ENCODE results near the gene POLR2J3.
"Not testable (repeated sequence)": the region's sequence is repeated elsewhere in the genome, so short reads cannot be mapped to it uniquely, and the experiment has no call there.

The POLR2J3 gene

GRCh38 chr7:102609734-102610133, 37.4 kb upstream of the POLR2J3 start:
- H3K27me3 ChIP-seq (replicated peaks; ENCODE audit: control insufficient read depth, insufficient read depth, low read length); H3K4me1 ChIP-seq (ENCODE audit: control insufficient read depth, insufficient read depth, low read length); H3K9me3 ChIP-seq (ENCODE audit: control insufficient read depth, low read length); H3K4me3 ChIP-seq (ENCODE audit: low read length); H3K9ac ChIP-seq (ENCODE audit: low read length); DNase-seq (ENCODE audit: low read depth); H3K36me3 ChIP-seq (ENCODE audit: control insufficient read depth, insufficient read depth, low read length, severe bottlenecking): not testable (repeated sequence)

DNA sequence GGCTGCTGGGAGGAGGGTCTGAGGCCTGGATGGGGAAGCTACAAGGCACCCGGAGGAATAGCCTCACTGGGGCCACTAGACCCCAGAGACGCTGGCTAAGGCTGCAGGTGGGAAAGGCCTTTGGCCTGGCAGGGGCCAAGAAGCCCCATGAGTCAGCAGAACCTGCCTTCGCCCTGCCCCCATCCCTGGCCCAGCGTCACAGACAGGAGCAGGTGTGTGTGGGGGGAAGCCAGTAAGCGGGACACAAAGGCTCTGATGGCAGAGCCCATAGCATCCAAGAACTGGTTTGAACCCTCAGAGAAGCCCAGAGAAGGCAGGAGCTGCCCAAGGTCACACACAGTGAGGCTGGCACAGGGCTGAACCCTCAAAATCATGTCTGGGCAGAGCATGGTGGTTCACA, 34.5 kb upstream of the POLR2J3 start:
- DNase-seq (ENCODE audit: low read depth); H3K4me3 ChIP-seq (ENCODE audit: low read length); H3K36me3 ChIP-seq (ENCODE audit: control insufficient read depth, insufficient read depth, low read length, severe bottlenecking); H3K9ac ChIP-seq (ENCODE audit: low read length); H3K4me1 ChIP-seq (ENCODE audit: control insufficient read depth, insufficient read depth, low read length); H3K27me3 ChIP-seq (replicated peaks; ENCODE audit: control insufficient read depth, insufficient read depth, low read length); H3K9me3 ChIP-seq (ENCODE audit: control insufficient read depth, low read length): not testable (repeated sequence)

GRCh38 chr7:102604431-102605145, 32.2 kb upstream of the POLR2J3 start:
- H3K4me1 ChIP-seq (ENCODE audit: control insufficient read depth, insufficient read depth, low read length); H3K36me3 ChIP-seq (ENCODE audit: control insufficient read depth, insufficient read depth, low read length, severe bottlenecking); H3K4me3 ChIP-seq (ENCODE audit: low read length); H3K27me3 ChIP-seq (replicated peaks; ENCODE audit: control insufficient read depth, insufficient read depth, low read length); H3K9me3 ChIP-seq (ENCODE audit: control insufficient read depth, low read length); H3K9ac ChIP-seq (ENCODE audit: low read length); DNase-seq (ENCODE audit: low read depth): not testable (repeated sequence)

DNA sequence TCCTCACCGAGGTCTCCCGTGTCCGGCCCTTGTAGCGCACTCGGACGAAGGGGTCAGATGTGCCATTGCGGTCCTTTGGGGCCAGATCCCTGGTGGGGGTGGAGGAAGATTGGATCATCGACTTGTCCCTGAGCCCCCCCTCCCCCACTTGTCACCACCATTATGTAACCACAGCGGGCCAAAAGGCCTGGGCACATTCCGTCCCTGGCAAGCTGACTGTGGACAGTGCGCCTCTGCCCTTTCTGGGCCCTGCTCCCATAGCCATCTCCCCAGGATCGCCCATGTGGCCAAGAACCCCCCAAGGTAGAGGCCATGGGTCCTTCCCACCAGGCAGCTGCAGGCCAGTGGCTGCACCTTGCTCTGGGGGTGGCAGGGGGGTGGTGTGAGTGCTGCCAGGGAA, 29.9 kb upstream of the POLR2J3 start:
- not testable (repeated sequence) for H3K27me3 ChIP-seq (replicated peaks; ENCODE audit: control insufficient read depth, insufficient read depth, low read length); H3K9me3 ChIP-seq (ENCODE audit: control insufficient read depth, low read length); H3K4me1 ChIP-seq (ENCODE audit: control insufficient read depth, insufficient read depth, low read length); H3K4me3 ChIP-seq (ENCODE audit: low read length); H3K9ac ChIP-seq (ENCODE audit: low read length); DNase-seq (ENCODE audit: low read depth); H3K36me3 ChIP-seq (ENCODE audit: control insufficient read depth, insufficient read depth, low read length, severe bottlenecking)

GRCh38 chr7:102599699-102600098, 27.3 kb upstream of the POLR2J3 start:
- not testable (repeated sequence) for H3K9me3 ChIP-seq (ENCODE audit: control insufficient read depth, low read length); DNase-seq (ENCODE audit: low read depth); H3K27me3 ChIP-seq (replicated peaks; ENCODE audit: control insufficient read depth, insufficient read depth, low read length); H3K36me3 ChIP-seq (ENCODE audit: control insufficient read depth, insufficient read depth, low read length, severe bottlenecking); H3K4me3 ChIP-seq (ENCODE audit: low read length); H3K9ac ChIP-seq (ENCODE audit: low read length); H3K4me1 ChIP-seq (ENCODE audit: control insufficient read depth, insufficient read depth, low read length)

- DNase-seq (ENCODE audit: low read depth); H3K4me1 ChIP-seq (ENCODE audit: control insufficient read depth, insufficient read depth, low read length); H3K27me3 ChIP-seq (replicated peaks; ENCODE audit: control insufficient read depth, insufficient read depth, low read length); H3K4me3 ChIP-seq (ENCODE audit: low read length); H3K36me3 ChIP-seq (ENCODE audit: control insufficient read depth, insufficient read depth, low read length, severe bottlenecking); H3K9me3 ChIP-seq (ENCODE audit: control insufficient read depth, low read length); H3K9ac ChIP-seq (ENCODE audit: low read length): not testable (repeated sequence)
Measured at GRCh38 chr7:102596036-102596435, 23.7 kb upstream of the POLR2J3 start.

DNA sequence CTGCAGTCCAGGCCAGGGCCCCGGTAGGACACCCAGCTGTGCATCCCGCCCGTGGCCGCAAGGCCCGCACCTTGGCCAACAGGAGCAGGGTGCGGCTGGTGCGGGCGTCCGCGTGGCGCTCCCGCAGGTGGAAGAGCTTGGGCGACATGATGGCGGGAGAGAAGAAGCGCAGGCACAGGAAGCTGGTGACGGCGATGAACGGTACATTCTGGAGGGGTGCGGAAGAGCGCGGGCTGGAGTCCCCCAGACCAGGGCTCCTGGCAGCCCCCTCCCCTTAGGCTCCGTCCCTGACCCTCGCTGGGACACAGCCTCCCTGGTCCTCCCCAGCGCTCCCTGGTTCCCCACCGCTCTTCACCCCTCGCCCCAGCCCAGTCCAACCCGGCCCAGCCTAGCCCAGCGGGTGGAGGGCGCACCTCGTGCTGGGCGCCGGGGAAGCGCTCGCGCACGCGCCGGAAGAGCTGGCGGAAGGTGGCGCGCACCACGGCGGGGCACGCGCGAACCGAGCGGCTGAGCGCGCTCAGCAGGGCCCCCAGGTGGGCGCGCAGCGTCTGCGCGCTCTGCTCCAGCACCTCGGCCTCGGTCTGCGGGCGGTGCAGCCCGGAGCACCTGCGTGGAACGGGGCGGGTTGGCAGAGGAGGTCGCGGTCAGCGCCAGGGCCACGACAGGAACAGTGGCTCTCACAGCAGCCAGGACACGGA, 21.4 kb upstream of the POLR2J3 start:
- H3K9ac ChIP-seq (ENCODE audit: low read length); H3K27me3 ChIP-seq (replicated peaks; ENCODE audit: control insufficient read depth, insufficient read depth, low read length); H3K4me1 ChIP-seq (ENCODE audit: control insufficient read depth, insufficient read depth, low read length); H3K4me3 ChIP-seq (ENCODE audit: low read length); H3K9me3 ChIP-seq (ENCODE audit: control insufficient read depth, low read length); H3K36me3 ChIP-seq (ENCODE audit: control insufficient read depth, insufficient read depth, low read length, severe bottlenecking); DNase-seq (ENCODE audit: low read depth): not testable (repeated sequence)

DNA sequence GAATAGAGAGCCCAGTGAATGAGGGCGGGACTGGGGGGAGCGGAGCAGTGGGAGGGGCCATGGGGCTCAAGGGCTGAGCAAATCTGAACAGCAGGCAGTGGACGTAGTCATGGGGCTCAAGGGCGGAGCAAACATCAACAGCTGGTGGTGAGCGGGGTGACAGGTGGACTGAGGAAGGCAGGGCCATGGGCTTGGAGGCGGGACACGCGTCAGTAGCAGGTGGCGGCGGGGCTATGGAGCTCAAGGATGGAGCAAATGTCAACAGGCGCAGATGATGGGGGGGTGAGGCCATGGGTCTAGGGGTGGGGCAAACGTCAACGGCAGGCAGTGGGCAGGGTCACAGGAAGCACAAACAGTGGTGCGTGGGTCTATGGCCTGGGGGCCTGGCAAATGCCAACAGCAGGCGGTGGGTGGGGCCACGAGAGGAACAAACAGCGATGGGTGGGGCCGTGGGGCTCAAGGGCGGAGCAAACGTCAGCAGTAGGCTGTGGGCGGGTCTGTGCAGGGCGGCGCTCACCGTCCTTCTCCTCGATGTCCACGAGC, 20.2 kb upstream of the POLR2J3 start:
- not testable (repeated sequence) for H3K27me3 ChIP-seq (replicated peaks; ENCODE audit: control insufficient read depth, insufficient read depth, low read length); H3K9ac ChIP-seq (ENCODE audit: low read length); H3K4me3 ChIP-seq (ENCODE audit: low read length); H3K36me3 ChIP-seq (ENCODE audit: control insufficient read depth, insufficient read depth, low read length, severe bottlenecking); H3K9me3 ChIP-seq (ENCODE audit: control insufficient read depth, low read length); DNase-seq (ENCODE audit: low read depth); H3K4me1 ChIP-seq (ENCODE audit: control insufficient read depth, insufficient read depth, low read length)

GRCh38 chr7:102589857-102590256, 17.5 kb upstream of the POLR2J3 start:
- H3K4me1 ChIP-seq (ENCODE audit: control insufficient read depth, insufficient read depth, low read length); H3K4me3 ChIP-seq (ENCODE audit: low read length); DNase-seq (ENCODE audit: low read depth); H3K9ac ChIP-seq (ENCODE audit: low read length); H3K36me3 ChIP-seq (ENCODE audit: control insufficient read depth, insufficient read depth, low read length, severe bottlenecking); H3K9me3 ChIP-seq (ENCODE audit: control insufficient read depth, low read length); H3K27me3 ChIP-seq (replicated peaks; ENCODE audit: control insufficient read depth, insufficient read depth, low read length): not testable (repeated sequence)

DNA sequence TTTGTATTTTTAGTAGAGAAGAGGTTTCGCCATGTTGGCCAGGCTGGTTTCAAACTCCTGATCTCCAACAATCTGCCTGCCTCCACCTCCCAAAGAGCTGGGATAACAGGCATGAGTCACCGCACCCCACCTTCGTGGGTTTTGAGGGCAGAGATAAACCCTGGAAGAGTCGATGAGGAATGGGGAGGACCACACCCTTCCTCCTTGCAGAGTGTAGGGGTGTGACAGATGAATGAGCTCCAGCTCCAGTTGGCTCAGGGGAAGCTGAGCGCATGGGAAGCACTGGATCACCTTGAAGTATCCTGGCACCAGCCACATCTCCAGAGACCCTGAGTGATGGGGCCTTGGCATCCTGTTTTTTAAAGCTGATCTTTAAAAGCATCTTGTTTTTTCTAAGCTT, 11.1 kb upstream of the POLR2J3 start:
- not testable (repeated sequence) for H3K27me3 ChIP-seq (replicated peaks; ENCODE audit: control insufficient read depth, insufficient read depth, low read length); H3K4me3 ChIP-seq (ENCODE audit: low read length); H3K4me1 ChIP-seq (ENCODE audit: control insufficient read depth, insufficient read depth, low read length); H3K9me3 ChIP-seq (ENCODE audit: control insufficient read depth, low read length); H3K36me3 ChIP-seq (ENCODE audit: control insufficient read depth, insufficient read depth, low read length, severe bottlenecking); H3K9ac ChIP-seq (ENCODE audit: low read length); DNase-seq (ENCODE audit: low read depth)

DNA sequence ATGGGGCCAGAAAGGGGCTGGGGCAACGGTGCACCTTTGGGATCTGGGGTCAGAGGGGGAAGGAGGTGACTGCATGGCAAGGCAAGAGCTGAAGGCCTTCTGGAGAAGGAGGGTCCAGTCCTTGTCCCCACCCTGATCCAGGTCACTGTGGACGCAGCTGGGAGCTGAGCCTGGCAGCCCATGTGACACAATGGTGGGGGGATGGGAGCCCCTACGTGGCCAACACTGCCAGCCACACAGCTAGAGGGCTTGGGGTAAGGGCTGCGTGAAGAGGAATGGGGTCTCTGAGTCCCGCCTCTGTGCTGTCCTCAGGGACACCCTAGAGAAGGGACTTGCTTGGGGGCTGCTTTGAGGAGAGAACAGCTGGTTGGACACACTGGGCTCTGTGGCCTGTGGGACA, 9.3 kb upstream of the POLR2J3 start:
- not testable (repeated sequence) for H3K36me3 ChIP-seq (ENCODE audit: control insufficient read depth, insufficient read depth, low read length, severe bottlenecking); H3K4me1 ChIP-seq (ENCODE audit: control insufficient read depth, insufficient read depth, low read length); DNase-seq (ENCODE audit: low read depth); H3K9me3 ChIP-seq (ENCODE audit: control insufficient read depth, low read length); H3K27me3 ChIP-seq (replicated peaks; ENCODE audit: control insufficient read depth, insufficient read depth, low read length); H3K4me3 ChIP-seq (ENCODE audit: low read length); H3K9ac ChIP-seq (ENCODE audit: low read length)

Data from adipocyte (in vitro differentiated cells).